Transverse colon (tissue), 4 donors: ENCODE measurements around the gene SLC39A7. TPM values are rescaled to one million over a fixed set of nuclear protein-coding genes. Genes with fewer than 3 reads are reported as not detected.
A peak's percentile ranks its signal among the peaks of the same experiment; 100 is the strongest.

Source experiments
- DNase-seq: peaks from one replicate; pipeline ENCODE4 v3.0.0-alpha.2; 2019
- H3K27ac ChIP-seq, 4 donors: fragments of 200-600 bp; sonication (generic); 2 replicates each; pipeline ENCODE4 v1.5.1; 2016 to 2018; ENCODE audit warnings: inconsistent platforms in 4 of 4
- H3K27me3 ChIP-seq: fragments of 200-600 bp; sonication (generic); 2 replicates; pipeline ENCODE4 v1.5.1; 2017; ENCODE audit warnings: inconsistent platforms
- H3K36me3 ChIP-seq, 4 donors: fragments of 200-600 bp; sonication (generic); 2 replicates each; pipeline ENCODE4 v1.5.1; 2017 to 2019; ENCODE audit warnings: inconsistent platforms in 4 of 4
- H3K4me1 ChIP-seq, 4 donors: fragments of 200-600 bp; sonication (generic); 2 replicates each; pipeline ENCODE4 v1.5.1; 2017 to 2020; ENCODE audit warnings: inconsistent platforms in 4 of 4
- H3K4me3 ChIP-seq, 4 donors: fragments of 200-600 bp; sonication (generic); 1 replicate in 1 of 4; 2 replicates in 3 of 4; pipeline versions ENCODE4 v1.5.1 to v1.6.1; 2017 to 2019; ENCODE audit warnings: inconsistent platforms in 4 of 4
- H3K9me3 ChIP-seq, 2 donors: fragments of 200-600 bp; sonication (generic); 2 replicates each; pipeline ENCODE4 v1.5.1; 2017 to 2019; ENCODE audit warnings: inconsistent platforms in 2 of 2
- CTCF ChIP-seq, 5 experiments: fragments of 200-600 bp in 3 of 5; fragments of 450-650 bp in 2 of 5; sonication (generic) in 3 of 5; IDR thresholded peaks; 1 replicate in 2 of 5; 2 replicates in 3 of 5; pipeline ENCODE4 v1.5.1; 2016 to 2017; ENCODE audit warnings: antibody characterized with exemption in 5 of 5, inconsistent platforms in 3 of 5, mild to moderate bottlenecking in 2 of 5, moderate library complexity in 1 of 5
- EP300 ChIP-seq: sonication (generic); formaldehyde crosslinking; IDR thresholded peaks from one replicate; pipeline ENCODE4 v1.6.1; 2017; ENCODE audit warnings: antibody characterized with exemption, low read depth
- POLR2A ChIP-seq: fragments of 450-650 bp; IDR thresholded peaks from one replicate; pipeline ENCODE4 v1.6.1; 2016; ENCODE audit warnings: antibody characterized with exemption, mild to moderate bottlenecking, moderate library complexity
- POLR2AphosphoS5 ChIP-seq, 3 donors: sonication (generic); formaldehyde crosslinking; IDR thresholded peaks; one replicate each; pipeline ENCODE4 v1.6.1; 2016; ENCODE audit warnings: antibody characterized with exemption in 3 of 3
- WGBS, 2 donors: methylation state at CpG; one replicate each; pipeline ENCODE4 v1.1.5; 2018; ENCODE audit warnings: low coverage in 1 of 2; 5-methylcytosine and 5-hydroxymethylcytosine counted together
- in situ Hi-C, 4 donors: fragments of 200-750 bp; cut with MboI; loops; one replicate each; pipeline versions ENCODE4 v1.15.0 to v1.15.1; 2017; ENCODE audit warnings: low sequenced_read_pairs in 3 of 4, low pct_ligation_motif_present in 1 of 4, low pct_unique_long_range_greater_than_20kb in 1 of 4
- intact Hi-C: fragments of 100-400 bp; cut with DNase I; formaldehyde crosslinking; loops from one replicate; pipeline ENCODE4 v1.15.1; 2023; ENCODE audit warnings: low total_unique reads
- total RNA-seq, 4 donors: library from RNA; depleted of rRNA; stranded (reverse); fragments of >200 nt; gene quantifications; one replicate each; pipeline ENCODE4 v1.1.0, GENCODE V29; 2016

Gene SLC39A7
- total RNA-seq, 4 donors from 2014 or later: 38.2 to 99.9 (median 60.5) TPM

GRCh38 chr6:33211666-33212422 is 11.2 kb downstream of the SLC39A7 start:
- in situ Hi-C loops (no loop called here), intact Hi-C loops (no loop called here)
- Histone ChIP-seq H3K4me3 (no peak overlapping the region), H3K4me1 (peaks cover 11 to 36% (median 18%) of the 10 kb centered on the region in 4 donors), H3K36me3 (peaks cover 0 to 11% (median 0%) of the 10 kb centered on the region in 4 donors), H3K9me3 (no peaks in the 10 kb centered on the region), H3K27me3 (peaks cover 18% of the 10 kb centered on the region), H3K27ac (no peak overlapping the region)
- 84 to 87% methylated on average over 4 to 18 of the region's 18 CpGs for WGBS, 2 donors
- TF ChIP-seq POLR2AphosphoS5 (IDR thresholded peaks at IDR 0.05) (no peak), CTCF (IDR thresholded peaks at IDR 0.05) (no peak), EP300 (no peak), POLR2A (no peak)
- no peak for DNase-seq

- WGBS, 2 donors: 12 to 20% methylated on average over 1 to 6 of the region's 6 CpGs
- Histone ChIP-seq H3K27ac (peak overlapping the region in 1 of 4 donors; percentile 3), H3K9me3 (no peaks in the 10 kb centered on the region), H3K4me1 (peaks cover 4 to 27% (median 13%) of the 10 kb centered on the region in 4 donors), H3K27me3 (peaks cover 18% of the 10 kb centered on the region), H3K36me3 (peaks cover 0 to 11% (median 0%) of the 10 kb centered on the region in 4 donors), H3K4me3 (peak overlapping the region in 3 of 4 donors; percentile 14 to 47 (median 30))
- TF ChIP-seq POLR2A (no peak), POLR2AphosphoS5 (IDR thresholded peaks at IDR 0.05) (no peak)
- intact Hi-C loops (no loop called here), in situ Hi-C loops (no loop called here)
- DNase-seq: no peak
Observed at GRCh38 chr6:33212857-33213165, 12.1 kb downstream of the SLC39A7 start.

- intact Hi-C loops: no loop called here
- Histone ChIP-seq H3K9me3 (no peaks in the 10 kb centered on the region), H3K36me3 (peaks cover 0 to 11% (median 0%) of the 10 kb centered on the region in 4 donors), H3K4me1 (peaks cover 4 to 27% (median 13%) of the 10 kb centered on the region in 4 donors), H3K4me3 (peak overlapping the region; percentile 3 to 47 (median 22)), H3K27ac (peak overlapping the region in 2 of 4 donors; percentile 2 to 3), H3K27me3 (peaks cover 18% of the 10 kb centered on the region)
- in situ Hi-C loops: no loop called here
- DNase-seq: no peak
- peak in 1 of 3 donors; percentile 22 for TF ChIP-seq POLR2AphosphoS5 (IDR thresholded peaks at IDR 0.05)
- TF ChIP-seq POLR2A: peak; percentile 16
- TF ChIP-seq CTCF (IDR thresholded peaks at IDR 0.05): no peak
- 1% methylated on average over 32 of the region's 43 CpGs; no CpG with 5 or more reads in 1 of the 2 donors for WGBS, 2 donors
Observed at GRCh38 chr6:33213166-33213988, 12.7 kb downstream of the SLC39A7 start.

- intact Hi-C loops (no loop called here), in situ Hi-C loops (no loop called here)
- H3K4me1 ChIP-seq: peaks cover under 1 to 23% (median 11%) of the 10 kb centered on the region in 4 donors
- H3K4me3 ChIP-seq: peak overlapping the region in 1 of 4 donors; percentile 14
- TF ChIP-seq CTCF (IDR thresholded peaks at IDR 0.05) (no peak), POLR2AphosphoS5 (IDR thresholded peaks at IDR 0.05) (no peak), POLR2A (no peak), EP300 (no peak)
- WGBS, 2 donors: 16 to 40% methylated on average over 1 to 9 of the region's 9 CpGs
- H3K9me3 ChIP-seq: no peaks in the 10 kb centered on the region
- DNase-seq: no peak
- peak overlapping the region in 2 of 4 donors; percentile 3 to 15 for H3K27ac ChIP-seq
- H3K27me3 ChIP-seq: peaks cover 18% of the 10 kb centered on the region
- peaks cover 0 to 11% (median 0%) of the 10 kb centered on the region in 4 donors for H3K36me3 ChIP-seq
Observed at GRCh38 chr6:33213989-33214335, 13.3 kb downstream of the SLC39A7 start.
